ENCODE measurements around the gene MSH5. TPM values are rescaled to one million over a fixed set of nuclear protein-coding genes. Genes with fewer than 3 reads are reported as not detected.

MSH5 gene
- total RNA-seq, 1 experiment from 2014 or later, result 43.1 TPM

GRCh38 chr6:31763619-31763940 is 23.8 kb downstream of the MSH5 start (continued):
- TF ChIP-seq GRHL2 (CRISPR knock-in tag; IDR thresholded peaks at IDR 0.05; ENCODE audit: insufficient replicate concordance, severe bottlenecking), result no peak

- POLR2A ChIA-PET, result interaction anchor here (0.5 kb wide), 1 partner anchor 83 kb away, joined by 3 read pairs; the partner anchor contains the start of gene LY6G5C
- CTCF ChIA-PET, result interaction anchor here (0.8 to 1.3 kb wide), 3 partner anchors 9 to 75 kb away, joined by 3 to 6 read pairs (median 5); no protein-coding TSS in a partner anchor
- TF ChIP-seq ZNF671 (CRISPR knock-in tag; IDR thresholded peaks at IDR 0.05) (no peak), ELF4 (CRISPR knock-in tag; IDR thresholded peaks at IDR 0.05; ENCODE audit: low read depth) (no peak), ZBTB21 (CRISPR knock-in tag; IDR thresholded peaks at IDR 0.05; ENCODE audit: borderline replicate concordance) (no peak), FOXP4 (CRISPR knock-in tag; IDR thresholded peaks at IDR 0.05) (no peak), NFYB (CRISPR knock-in tag; conservative IDR thresholded peaks at IDR 0.05; ENCODE audit: low read depth) (no peak), NFE2L1 (CRISPR knock-in tag; IDR thresholded peaks at IDR 0.05) (no peak), NR2C2 (CRISPR knock-in tag; IDR thresholded peaks at IDR 0.05) (no peak), PREB (CRISPR knock-in tag; IDR thresholded peaks at IDR 0.05; ENCODE audit: borderline replicate concordance) (no peak), PRRX2 (CRISPR knock-in tag; IDR thresholded peaks at IDR 0.05) (no peak), CDX4 (CRISPR knock-in tag; IDR thresholded peaks at IDR 0.05; ENCODE audit: borderline replicate concordance) (no peak), KAT7 (CRISPR knock-in tag; IDR thresholded peaks at IDR 0.05; ENCODE audit: borderline replicate concordance) (no peak), E2F1 (CRISPR knock-in tag; IDR thresholded peaks at IDR 0.05) (no peak), MAX (CRISPR knock-in tag; IDR thresholded peaks at IDR 0.05) (no peak), ZSCAN18 (CRISPR knock-in tag; IDR thresholded peaks at IDR 0.05) (no peak), MLX (CRISPR knock-in tag; IDR thresholded peaks at IDR 0.05) (no peak), ZNF281 (CRISPR knock-in tag; IDR thresholded peaks at IDR 0.05) (no peak), PRDM15 (CRISPR knock-in tag; IDR thresholded peaks at IDR 0.05) (no peak), IRF1 (CRISPR knock-in tag; IDR thresholded peaks at IDR 0.05) (no peak)
Observed at GRCh38 chr6:31764198-31764597, 24.4 kb downstream of the MSH5 start.

More at GRCh38 chr6:31764198-31764597, 24.4 kb downstream of the MSH5 start:
- H3K27ac Mint-ChIP-seq, result no peak overlapping the region
- H3K9me3 Mint-ChIP-seq, result no peaks in the 10 kb centered on the region
- DNase-seq (ENCODE audit: low spot score) (no peak), ATAC-seq (no peak)
- H3K27me3 Mint-ChIP-seq (ENCODE audit: low read depth), result no peaks in the 10 kb centered on the region; the same call in 1 of the 2 replicates
- peaks cover 23% of the 10 kb centered on the region for H3K4me1 Mint-ChIP-seq
- H3K36me3 Mint-ChIP-seq, result peaks cover 22% of the 10 kb centered on the region
- H3K4me3 Mint-ChIP-seq, result no peak overlapping the region

Data from WTC11 (cell line).